ENCODE data around the gene OTP. TPM values are rescaled to one million over a fixed set of nuclear protein-coding genes. Genes with fewer than 3 reads are reported as not detected.

The OTP gene
- not detected in 2 replicates for total RNA-seq

GRCh38 chr5:77637998-77638762, at the start of gene OTP:
Gene OTP, minus strand, starts transcription at chr5:77638713. Its CDS starts 164 bp downstream, at chr5:77638549.

Other genes with a start within 250 kb of the OTP start
- gene WDR41, start 146.4 kb downstream of the OTP start, total RNA-seq = 59.5 and 73.2 TPM in 2 replicates
- gene TBCA, start 137.6 kb upstream of the OTP start, total RNA-seq = 103 and 112 TPM in 2 replicates

Measured in vein endothelial cell (primary cell).